HG02759 (cell line): Measurements from ENCODE around the gene AUNIP.

Source experiments
- ATAC-seq: cut with Tn5 transposase; IDR thresholded peaks from one replicate; pipeline ENCODE4 v1.9.1; 2021; ENCODE audit warnings: mild to moderate bottlenecking, moderate library complexity; ENCODE audit not compliant: unreplicated experiment

AUNIP gene

GRCh38 chr1:25832336-25833037 lies 26.8 kb downstream of the AUNIP start:
- no peak for ATAC-seq

- no peak for ATAC-seq
Observed at GRCh38 chr1:25831569-25832196, 27.6 kb downstream of the AUNIP start.

DNA sequence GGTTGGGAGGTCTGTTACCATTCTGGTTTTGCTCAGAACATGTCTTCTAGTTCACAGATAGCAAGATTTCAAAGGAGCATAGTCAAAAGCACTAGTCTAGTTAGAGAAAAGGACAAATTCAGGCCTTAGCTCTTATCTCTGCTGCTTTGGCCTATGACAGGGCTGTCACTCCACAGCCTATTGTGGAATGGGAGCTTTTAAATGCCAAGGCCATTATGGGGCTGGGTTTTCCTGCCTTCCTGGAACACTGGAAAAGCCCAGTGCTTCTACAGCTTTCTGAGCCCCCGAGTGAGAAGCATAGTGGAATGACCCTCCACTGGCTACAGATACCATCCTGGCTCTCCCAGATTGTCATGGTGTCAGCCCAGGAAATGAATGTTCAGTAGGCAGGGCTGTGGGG lies 30.2 kb downstream of the AUNIP start:
- no peak for ATAC-seq

DNA sequence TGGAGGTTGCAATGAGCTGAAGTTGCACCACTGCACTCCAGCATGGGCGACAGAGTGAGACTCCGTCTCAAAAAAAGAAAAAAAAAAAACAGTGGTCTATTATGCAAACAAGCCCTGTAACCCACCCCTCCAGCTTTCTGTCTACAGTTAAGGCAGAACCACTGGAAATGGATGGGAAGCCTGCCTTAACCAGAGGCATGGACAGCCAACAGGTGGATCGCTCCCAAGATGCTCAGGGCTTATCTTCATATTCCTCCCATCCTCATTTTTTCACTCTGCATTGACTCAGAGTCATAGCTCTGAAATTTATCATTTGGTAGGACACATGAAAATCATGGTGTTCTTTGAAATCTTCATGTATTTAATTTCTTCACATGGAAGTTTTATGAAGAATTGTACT lies 30.8 kb downstream of the AUNIP start:
- no peak for ATAC-seq

- no peak for ATAC-seq
Observed at GRCh38 chr1:25826571-25826970, 32.7 kb downstream of the AUNIP start.

DNA sequence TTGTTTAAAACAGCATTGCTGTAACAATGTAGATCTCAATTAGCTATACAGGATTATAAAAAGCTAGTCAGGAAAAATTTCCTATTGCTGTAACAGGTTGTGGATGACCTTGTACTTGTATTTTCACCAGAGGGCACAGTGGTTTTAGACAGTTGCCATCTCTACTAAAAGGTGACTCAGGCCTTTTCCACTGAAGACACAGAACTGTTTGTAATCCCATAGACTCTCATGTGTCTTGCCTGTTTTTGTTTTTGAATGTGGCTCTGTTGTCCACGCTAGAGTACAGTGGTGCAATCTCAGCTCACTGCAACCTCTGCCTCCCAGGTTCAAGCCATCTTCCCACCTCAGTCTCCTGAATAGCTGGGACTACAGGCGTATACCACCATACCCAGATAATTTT lies 33.7 kb downstream of the AUNIP start:
- no peak for ATAC-seq

DNA sequence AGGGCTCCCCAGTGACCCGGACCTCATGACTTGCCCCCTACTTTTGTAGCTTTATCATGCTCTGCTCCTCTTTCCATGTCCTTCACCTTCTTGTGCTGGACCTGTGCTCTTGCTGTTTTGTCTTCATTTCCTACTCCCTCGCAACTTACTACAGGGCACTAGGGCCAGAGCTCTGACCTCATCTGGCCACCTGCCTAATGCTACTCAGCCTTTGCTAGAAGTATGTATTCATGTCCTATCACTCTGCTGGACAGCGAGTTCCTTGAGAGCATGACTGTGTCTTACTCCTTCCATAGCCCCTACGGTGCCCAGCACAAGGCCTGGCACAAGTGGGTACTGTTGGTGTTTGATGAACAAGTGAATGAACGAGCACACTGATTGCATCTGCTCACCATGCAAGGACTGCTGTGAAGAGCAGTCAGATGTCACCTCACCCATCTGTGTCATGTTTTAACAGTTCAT lies 37.6 kb downstream of the AUNIP start:
- ATAC-seq = no peak

GRCh38 chr1:25821112-25821476 lies 38.2 kb downstream of the AUNIP start:
- ATAC-seq = no peak

GRCh38 chr1:25820247-25821111 lies 38.8 kb downstream of the AUNIP start:
- peak; percentile 43 for ATAC-seq

DNA sequence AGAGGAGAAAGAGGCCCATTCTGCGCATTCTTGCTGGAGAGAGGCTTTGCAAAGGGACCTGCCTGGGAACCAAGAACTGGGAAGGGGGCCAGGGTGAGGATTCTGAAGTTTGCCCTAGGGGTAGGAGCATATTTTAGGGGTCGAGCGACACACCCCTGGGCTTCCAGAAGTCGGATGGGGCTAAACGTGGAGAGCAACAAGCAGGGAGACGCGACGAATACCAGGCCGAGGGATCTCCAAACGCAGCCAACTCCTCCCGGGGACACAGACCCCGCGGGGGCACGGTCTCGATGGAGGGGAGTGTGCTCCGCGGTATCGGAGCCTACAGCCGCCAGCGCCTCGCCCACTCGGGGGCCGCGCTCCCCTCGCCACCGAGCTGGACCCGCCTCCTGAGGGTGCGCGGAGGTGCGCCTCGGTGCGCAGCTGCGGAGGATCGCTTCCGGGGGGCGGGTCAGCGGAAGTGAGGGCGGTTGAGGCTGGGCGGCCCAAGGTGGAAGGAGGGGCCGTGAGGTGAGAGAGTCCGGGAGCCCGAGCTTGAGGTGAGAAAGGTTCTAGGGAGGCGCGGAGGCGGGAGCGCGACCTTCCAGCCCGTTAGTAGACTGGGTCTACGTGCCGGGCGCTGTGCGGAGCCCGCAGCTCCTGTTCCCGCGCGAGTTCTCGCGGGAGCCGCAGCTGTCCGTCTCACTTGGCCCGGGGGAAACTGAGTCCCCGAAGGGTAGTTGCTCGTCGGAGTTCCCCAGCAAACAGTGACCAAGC lies 39.6 kb downstream of the AUNIP start, which contains the start of gene MTFR1L:
TSS of gene MTFR1L (plus strand) at position 464 of the 756 bp plus-strand sequence. CDS start 3,151 bp downstream, outside the sequence.
- peak; percentile 85 for ATAC-seq

DNA sequence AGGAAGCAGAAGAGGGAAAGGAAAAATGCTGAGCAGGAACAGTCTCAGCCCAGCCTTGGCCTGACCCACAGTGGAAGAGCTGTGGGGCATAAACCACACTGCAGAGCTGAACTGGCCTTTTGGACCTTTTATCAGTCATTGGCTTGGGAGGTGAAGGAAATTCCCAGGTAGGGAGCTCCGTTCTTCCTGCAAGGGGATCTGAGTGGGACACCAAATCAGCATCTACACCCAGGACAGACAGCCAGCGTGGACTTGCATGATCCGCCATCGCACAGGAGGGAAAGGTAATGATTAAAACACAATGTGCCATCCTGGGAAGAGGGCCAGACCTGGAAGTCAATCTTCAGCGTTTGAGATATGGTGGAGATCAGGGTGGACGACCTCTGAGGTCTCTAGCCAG lies 40.7 kb downstream of the AUNIP start:
- ATAC-seq = no peak

DNA sequence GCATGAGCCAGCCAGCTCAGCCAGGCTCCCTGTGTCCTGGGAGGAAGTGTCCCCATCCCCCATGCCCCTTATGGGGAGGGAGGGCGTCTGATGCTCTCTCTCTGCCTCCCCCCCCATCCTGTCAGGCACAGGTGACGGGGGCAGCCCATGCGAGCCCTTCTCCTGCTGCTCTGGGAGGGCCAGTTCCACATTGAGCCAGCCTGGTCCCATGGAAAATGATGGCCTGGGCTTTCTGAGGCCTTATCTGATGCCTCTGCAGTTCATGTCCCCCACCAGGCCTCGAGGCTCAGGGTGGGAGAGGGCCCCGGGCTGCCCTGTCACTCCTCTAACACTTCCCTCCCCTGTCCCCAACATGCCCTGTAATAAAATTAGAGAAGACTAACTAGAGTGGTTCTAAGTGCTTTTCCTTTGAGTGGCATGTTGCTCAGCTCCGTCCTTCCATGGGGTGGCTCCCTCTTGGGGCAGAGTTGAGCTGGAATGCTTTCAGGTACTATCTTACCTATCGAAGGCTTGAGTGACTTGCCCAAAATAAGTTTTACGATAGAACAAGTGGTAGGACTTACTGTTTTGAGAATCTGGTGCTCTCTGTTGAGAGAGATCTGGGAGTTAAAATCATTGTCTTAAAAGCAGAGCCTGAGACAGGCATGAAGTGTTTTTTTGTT lies 41.3 kb downstream of the AUNIP start:
- ATAC-seq = no peak

DNA sequence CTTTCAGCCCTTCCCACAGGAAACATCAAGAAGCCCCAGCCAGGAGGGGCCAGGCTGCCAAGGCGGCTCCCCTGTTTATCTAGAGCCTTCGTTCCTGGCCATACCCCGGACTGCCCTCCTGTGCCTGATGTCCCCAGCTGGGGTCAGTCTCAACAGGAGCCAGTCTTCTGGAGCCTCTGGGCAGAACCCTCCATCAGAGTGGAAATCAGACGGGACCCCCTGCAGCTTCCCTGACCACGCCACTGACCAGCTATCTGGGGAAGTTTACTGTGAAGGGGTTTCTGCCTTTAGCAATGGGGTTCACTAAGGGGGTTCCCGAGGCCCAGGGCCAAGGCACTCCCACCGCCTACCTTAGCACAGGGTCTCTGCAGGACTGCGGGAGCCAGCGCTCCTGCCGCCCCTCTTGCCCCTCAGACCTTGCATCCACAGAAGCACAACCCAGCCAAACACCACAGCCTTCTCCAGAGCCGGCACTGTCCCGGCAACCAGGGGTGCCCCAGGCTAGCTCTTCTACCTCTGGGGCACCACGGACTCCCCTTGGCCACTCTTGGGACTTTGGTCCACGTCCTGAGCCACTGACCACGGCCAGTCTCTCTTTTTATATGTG lies 43.0 kb downstream of the AUNIP start:
- no peak for ATAC-seq

DNA sequence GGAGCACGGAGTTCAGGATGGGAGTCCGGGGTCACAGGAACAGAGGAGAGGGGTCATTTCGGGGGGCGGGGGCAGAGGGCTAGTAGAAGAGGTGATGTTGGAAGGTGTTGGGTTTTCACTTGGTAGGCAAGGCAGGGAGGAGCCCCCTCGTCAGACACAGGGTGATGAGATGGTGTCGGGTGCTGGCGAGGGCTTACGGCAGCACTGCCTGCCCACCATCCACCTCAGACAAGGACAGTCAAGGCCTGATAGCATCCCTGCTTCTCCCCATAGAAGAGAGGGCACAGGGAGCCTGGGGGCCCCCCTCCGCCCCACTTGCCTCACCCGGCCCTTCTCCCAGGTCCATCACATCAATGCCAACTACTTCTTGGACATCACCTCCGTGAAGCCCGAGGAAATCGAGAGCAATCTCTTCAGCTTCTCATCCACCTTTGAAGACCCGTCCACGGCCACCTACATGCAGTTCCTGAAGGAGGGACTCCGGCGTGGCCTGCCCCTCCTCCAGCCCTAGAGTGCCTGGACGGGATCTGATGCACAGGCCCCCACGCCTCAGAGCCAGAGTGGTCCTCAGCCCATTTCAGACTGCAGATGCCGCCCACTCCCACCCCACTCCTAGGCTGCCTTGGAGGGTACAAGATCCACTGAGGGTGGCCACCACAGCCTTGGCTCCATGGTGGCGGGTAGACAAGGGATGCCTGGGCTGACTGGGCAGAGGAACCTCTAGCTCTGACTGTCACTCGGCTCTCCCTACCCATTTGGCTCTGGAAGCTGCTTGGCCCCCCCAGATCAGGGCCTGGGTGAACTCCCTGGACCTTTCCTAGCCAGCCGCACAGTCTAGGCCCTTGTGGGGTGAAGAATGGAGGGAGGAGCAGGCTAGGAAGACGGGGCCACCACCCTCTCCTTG lies 43.8 kb downstream of the AUNIP start:
- no peak for ATAC-seq

- no peak for ATAC-seq
Observed at GRCh38 chr1:25814549-25815087, 44.6 kb downstream of the AUNIP start.

DNA sequence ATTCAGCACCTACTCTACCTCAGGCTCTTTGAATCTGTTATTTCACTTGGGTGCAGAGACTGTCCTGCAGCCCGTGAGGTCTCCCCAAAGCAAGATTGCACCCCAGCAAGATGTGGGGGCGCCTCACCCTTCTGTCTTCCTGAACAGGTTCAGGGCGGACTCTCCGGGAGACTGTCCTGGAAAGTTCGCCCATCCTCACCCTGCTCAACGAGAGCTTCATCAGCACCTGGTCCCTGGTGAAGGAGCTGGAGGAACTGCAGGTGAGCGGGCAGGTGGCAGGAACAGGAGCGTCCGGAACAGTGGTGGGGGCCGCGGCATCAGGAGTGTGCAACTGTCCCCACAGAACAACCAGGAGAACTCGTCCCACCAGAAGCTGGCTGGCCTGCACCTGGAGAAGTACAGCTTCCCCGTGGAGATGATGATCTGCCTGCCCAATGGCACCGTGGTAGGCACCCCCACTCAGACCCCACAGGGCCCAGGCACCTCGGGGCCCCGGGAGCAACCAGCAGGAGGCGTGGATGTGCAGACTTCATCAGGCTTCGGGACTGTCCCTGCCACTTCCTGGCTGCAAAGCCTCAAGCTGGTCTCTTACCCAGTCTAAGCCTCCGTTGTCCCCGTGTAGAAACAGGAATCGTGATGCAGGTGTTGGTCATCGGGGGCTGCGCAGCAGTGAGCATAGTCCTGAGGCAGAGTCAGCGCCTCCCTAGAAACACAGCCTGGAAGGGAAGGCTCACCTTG lies 45.4 kb downstream of the AUNIP start:
- ATAC-seq = no peak

DNA sequence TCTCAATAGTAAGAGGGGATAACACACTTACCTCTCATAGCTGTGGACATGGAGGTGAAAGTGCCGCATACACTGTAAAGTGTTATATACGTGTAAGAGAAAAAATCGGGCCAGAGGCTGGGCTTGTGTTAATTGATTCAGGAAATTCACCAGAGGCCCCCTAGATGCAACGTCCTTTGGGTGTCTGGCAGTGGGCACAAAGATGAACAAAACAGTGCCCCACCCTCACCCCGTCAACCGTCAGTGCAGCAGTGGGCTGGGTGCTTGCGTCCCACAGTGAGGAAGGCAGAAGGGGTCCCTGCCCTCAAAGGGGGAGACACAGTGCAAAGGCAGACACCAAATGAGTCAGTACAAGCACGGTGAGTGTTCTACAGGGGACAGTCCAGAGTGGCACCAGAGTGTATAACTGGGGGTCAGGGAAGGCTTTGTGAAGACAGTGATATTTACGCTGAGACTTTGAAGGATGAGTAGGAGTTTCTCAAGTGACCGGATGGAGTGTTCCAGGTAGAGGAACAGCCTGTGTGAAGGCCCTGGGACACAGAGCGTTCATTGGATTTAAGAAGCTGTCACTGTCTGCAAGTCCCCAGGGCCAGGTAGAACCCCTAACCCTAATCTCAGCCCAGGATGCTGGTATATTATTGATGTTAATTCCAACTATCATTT lies 46.1 kb downstream of the AUNIP start:
- ATAC-seq = no peak
